OCI-LY7 (cell line): ENCODE data around the gene ROR2. TPM values are rescaled to one million over a fixed set of nuclear protein-coding genes. Genes with fewer than 3 reads are reported as not detected.

ENCODE experiments used
- BruUV-seq: library from RNA; stranded (reverse); fragments of 400-500 nt; replicated peaks from 2 replicates; lab custom pipeline; 2021; lab: Mats Ljungman, UMichigan
- CTCF ChIA-PET: fragments of 300-600 bp; sonication (Branson Sonifier 250); formaldehyde crosslinking; loops from one replicate; lab custom pipeline; 2022; ENCODE audit warnings: antibody characterized with exemption; ENCODE audit not compliant: unreplicated experiment; lab: Charles Lee
- POLR2A ChIA-PET: fragments of 300-600 bp; sonication (Branson Sonifier 250); formaldehyde crosslinking; loops from one replicate; lab custom pipeline; 2022; ENCODE audit warnings: antibody characterized with exemption; lab: Charles Lee
- DNase-seq: peaks from one replicate; pipeline ENCODE4 v3.0.0-alpha.2; 2015; ENCODE audit warnings: low spot score
- H2AFZ ChIP-seq: fragments of 200-600 bp; sonication (generic), shearing (Covaris generic); 2 replicates; pipeline ENCODE4 v1.6.1; 2014; ENCODE audit warnings: mild to moderate bottlenecking, antibody characterized with exemption, low read length, moderate library complexity
- H3K27ac ChIP-seq: fragments of 200-600 bp; sonication (generic); 2 replicates; pipeline ENCODE4 v1.5.1; 2014; ENCODE audit warnings: mixed run types, low read depth, mild to moderate bottlenecking, moderate library complexity, low read length, inconsistent platforms; ENCODE audit not compliant: poor library complexity, severe bottlenecking
- H3K36me3 ChIP-seq: fragments of 200-600 bp; sonication (generic); 2 replicates; pipeline ENCODE4 v1.6.1; 2014; ENCODE audit warnings: mild to moderate bottlenecking, antibody characterized with exemption, low read length, moderate library complexity, mixed read lengths; ENCODE audit not compliant: insufficient read depth
- H3K4me1 ChIP-seq: fragments of 200-600 bp; sonication (generic); 2 replicates; pipeline ENCODE4 v1.5.1; 2014; ENCODE audit warnings: mild to moderate bottlenecking, low read length; ENCODE audit not compliant: insufficient read depth, poor library complexity, severe bottlenecking
- H3K4me2 ChIP-seq: fragments of 200-600 bp; sonication (generic); 2 replicates; pipeline ENCODE4 v1.6.1; 2014; ENCODE audit warnings: mild to moderate bottlenecking, low read length
- H3K4me3 ChIP-seq: fragments of 200-600 bp; sonication (generic); 2 replicates; pipeline ENCODE4 v1.5.1; 2014; ENCODE audit warnings: mild to moderate bottlenecking, low read depth, low read length; ENCODE audit not compliant: poor library complexity, severe bottlenecking
- H3K79me2 ChIP-seq: fragments of 200-600 bp; sonication (generic); 2 replicates; pipeline ENCODE4 v1.6.1; 2016; ENCODE audit warnings: low read depth, mild to moderate bottlenecking, low read length, moderate library complexity, mixed read lengths; ENCODE audit not compliant: insufficient read depth
- H3K9me2 ChIP-seq: fragments of 200-600 bp; sonication (generic); 2 replicates; pipeline ENCODE4 v1.6.1; 2016; ENCODE audit warnings: mild to moderate bottlenecking, low read length, mixed read lengths; ENCODE audit not compliant: insufficient read depth
- H3K9me3 ChIP-seq: fragments of 200-600 bp; sonication (generic); 2 replicates; pipeline ENCODE4 v1.6.1; 2014; ENCODE audit warnings: mild to moderate bottlenecking, mixed run types, low read length, mixed read lengths
- H4K20me1 ChIP-seq: fragments of 200-600 bp; sonication (generic); 2 replicates; pipeline ENCODE4 v1.6.1; 2014; ENCODE audit warnings: mild to moderate bottlenecking, antibody characterized with exemption, low read length, moderate library complexity, mixed read lengths; ENCODE audit not compliant: insufficient read depth
- EZH2phosphoT487 ChIP-seq: fragments of 200-600 bp; sonication (generic); IDR thresholded peaks from 2 replicates; pipeline ENCODE4 v1.6.1; 2018; ENCODE audit warnings: low read depth, borderline replicate concordance, mild to moderate bottlenecking, mixed run types, antibody characterized with exemption, low read length, moderate library complexity, mixed read lengths
- intact Hi-C: fragments of 100-400 bp; cut with micrococcal nuclease; formaldehyde crosslinking; loops from one replicate; pipeline ENCODE4 v1.10.0; 2022; ENCODE audit not compliant: unreplicated experiment
- total RNA-seq, 2 experiments: library from RNA; depleted of rRNA in 1 of 2; stranded (reverse); fragments of >200 nt in 1 of 2; shearing (Covaris generic) in 1 of 2; gene quantifications; 2 replicates each; pipeline ENCODE4 v1.2.3, GENCODE V29; 2014 to 2022
- TF ChIP-seq, protein P1 (sequence below): fragments of 200-600 bp; sonication (generic); conservative IDR thresholded peaks from 2 replicates; pipeline ENCODE4 v1.5.1; 2014; ENCODE audit warnings: mild to moderate bottlenecking, antibody characterized with exemption, low read length, moderate library complexity, mixed read lengths

Gene ROR2
- total RNA-seq, 2 experiments from 2014 or later, result 0.10 to 0.19 TPM

GRCh38 chr9:91908746-91909145 lies 41.3 kb downstream of the ROR2 start:
- H3K79me2 ChIP-seq, result no peaks in the 10 kb centered on the region
- no peaks in the 10 kb centered on the region for H4K20me1 ChIP-seq
- intact Hi-C loops, result no loop called here
- ChIA-PET CTCF (no interaction called here), POLR2A (interaction anchor here (0.6 kb wide), 1 partner anchor 23 kb away, joined by 5 read pairs; no protein-coding TSS in a partner anchor)
- TF ChIP-seq, protein P1, sequence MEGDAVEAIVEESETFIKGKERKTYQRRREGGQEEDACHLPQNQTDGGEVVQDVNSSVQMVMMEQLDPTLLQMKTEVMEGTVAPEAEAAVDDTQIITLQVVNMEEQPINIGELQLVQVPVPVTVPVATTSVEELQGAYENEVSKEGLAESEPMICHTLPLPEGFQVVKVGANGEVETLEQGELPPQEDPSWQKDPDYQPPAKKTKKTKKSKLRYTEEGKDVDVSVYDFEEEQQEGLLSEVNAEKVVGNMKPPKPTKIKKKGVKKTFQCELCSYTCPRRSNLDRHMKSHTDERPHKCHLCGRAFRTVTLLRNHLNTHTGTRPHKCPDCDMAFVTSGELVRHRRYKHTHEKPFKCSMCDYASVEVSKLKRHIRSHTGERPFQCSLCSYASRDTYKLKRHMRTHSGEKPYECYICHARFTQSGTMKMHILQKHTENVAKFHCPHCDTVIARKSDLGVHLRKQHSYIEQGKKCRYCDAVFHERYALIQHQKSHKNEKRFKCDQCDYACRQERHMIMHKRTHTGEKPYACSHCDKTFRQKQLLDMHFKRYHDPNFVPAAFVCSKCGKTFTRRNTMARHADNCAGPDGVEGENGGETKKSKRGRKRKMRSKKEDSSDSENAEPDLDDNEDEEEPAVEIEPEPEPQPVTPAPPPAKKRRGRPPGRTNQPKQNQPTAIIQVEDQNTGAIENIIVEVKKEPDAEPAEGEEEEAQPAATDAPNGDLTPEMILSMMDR, result no peak
- TF ChIP-seq EZH2phosphoT487, result no peak
- no peaks in the 10 kb centered on the region for H3K9me2 ChIP-seq
- DNase-seq, result no peak
- H2AFZ ChIP-seq, result no peak overlapping the region
- no peak overlapping the region for H3K4me2 ChIP-seq
- BruUV-seq, result no TSS peak
- no peak overlapping the region for H3K4me3 ChIP-seq
- no peaks in the 10 kb centered on the region for H3K9me3 ChIP-seq
- H3K27ac ChIP-seq, result no peak overlapping the region
- H3K4me1 ChIP-seq, result peaks cover 51% of the 10 kb centered on the region
- H3K36me3 ChIP-seq, result no peaks in the 10 kb centered on the region

DNA sequence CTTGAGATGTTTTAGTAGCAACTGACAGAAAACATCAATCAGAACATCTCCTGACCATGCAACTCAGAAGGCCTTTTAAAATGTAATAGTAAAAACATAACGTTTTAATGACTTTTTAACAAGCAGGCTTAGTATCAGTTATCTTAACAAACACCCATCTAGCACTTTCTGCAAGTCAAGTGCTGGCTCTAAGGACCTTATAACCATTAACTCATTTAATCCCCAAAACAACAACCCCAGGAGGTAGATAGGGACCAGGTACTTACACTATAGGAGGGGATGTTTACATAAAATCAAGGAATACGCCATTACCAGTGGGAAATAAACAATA lies 41.8 kb downstream of the ROR2 start:
- ChIA-PET POLR2A (no interaction called here), CTCF (no interaction called here)
- H2AFZ ChIP-seq, result peak overlapping the region; percentile 25; the same call in 1 of the 2 replicates
- H3K9me3 ChIP-seq, result no peaks in the 10 kb centered on the region
- BruUV-seq, result no TSS peak
- no peaks in the 10 kb centered on the region for H3K79me2 ChIP-seq
- intact Hi-C loops, result no loop called here
- no peaks in the 10 kb centered on the region for H3K9me2 ChIP-seq
- no peaks in the 10 kb centered on the region for H3K36me3 ChIP-seq
- H3K4me2 ChIP-seq, result no peak overlapping the region
- no peak for DNase-seq
- TF ChIP-seq, protein P1, result no peak
- H3K4me1 ChIP-seq, result peaks cover 51% of the 10 kb centered on the region
- no peak overlapping the region for H3K27ac ChIP-seq
- no peak overlapping the region for H3K4me3 ChIP-seq
- no peaks in the 10 kb centered on the region for H4K20me1 ChIP-seq

DNA sequence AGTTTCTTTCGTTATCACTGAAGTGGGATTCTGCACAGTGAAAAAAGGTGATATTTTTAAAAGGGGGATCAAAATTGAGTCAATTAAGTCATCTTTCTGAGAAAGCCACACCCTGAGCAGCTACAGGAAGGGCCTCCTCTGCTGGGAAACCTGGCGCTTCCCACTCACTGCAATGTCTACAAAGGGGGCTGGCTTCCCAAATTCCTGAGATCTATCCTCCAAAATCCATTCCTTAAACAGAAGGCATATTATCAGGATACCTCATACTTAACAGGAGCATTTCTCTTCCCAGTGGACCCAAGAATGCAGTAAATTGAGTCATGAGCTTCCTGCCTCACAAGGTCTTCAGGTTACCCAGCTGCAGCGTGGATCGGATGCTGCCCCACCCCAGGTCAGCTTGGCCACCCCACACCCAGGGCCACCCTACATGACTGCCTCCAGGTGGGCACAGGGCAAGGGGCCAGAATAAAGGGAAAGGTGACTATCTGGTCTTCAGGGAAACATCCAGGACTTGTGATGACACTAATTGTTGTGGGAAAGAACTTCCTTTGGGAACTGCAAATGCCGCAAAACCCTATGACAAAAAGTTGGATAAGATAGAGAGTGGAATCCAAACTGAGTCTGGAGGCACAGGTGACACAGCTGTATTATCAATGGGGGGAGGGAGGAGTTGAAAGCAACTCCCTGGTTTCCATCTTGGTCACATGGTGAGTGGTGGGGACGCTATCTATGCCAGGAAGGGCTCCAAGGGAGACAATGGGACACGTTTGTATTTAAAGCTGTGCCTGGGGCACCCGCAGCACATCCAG lies 42.3 kb downstream of the ROR2 start:
- no peak for DNase-seq
- Histone ChIP-seq H4K20me1 (no peaks in the 10 kb centered on the region), H2AFZ (peak overlapping the region; percentile 96; the same call in 1 of the 2 replicates), H3K4me2 (peak overlapping the region; percentile 82), H3K4me3 (no peak overlapping the region), H3K9me2 (no peaks in the 10 kb centered on the region), H3K36me3 (no peaks in the 10 kb centered on the region), H3K9me3 (no peaks in the 10 kb centered on the region), H3K27ac (no peak overlapping the region), H3K4me1 (peaks cover 51% of the 10 kb centered on the region), H3K79me2 (no peaks in the 10 kb centered on the region)
- TF ChIP-seq, protein P1, result no peak
- no peak for TF ChIP-seq EZH2phosphoT487
- ChIA-PET POLR2A (no interaction called here), CTCF (no interaction called here)
- intact Hi-C loops, result no loop called here
- BruUV-seq, result no TSS peak
